GM23338 (cell line): ENCODE data around the gene DLG2. TPM values are rescaled to one million over a fixed set of nuclear protein-coding genes. Genes with fewer than 3 reads are reported as not detected.

Source experiments
- ATAC-seq: fragments of 200-7000 bp; cut with Tn5 transposase; 3 replicates; pipeline ENCODE4 v1.9.1; 2020
- DNase-seq: peaks from one replicate; pipeline ENCODE4 v3.0.0-alpha.2; 2015; ENCODE audit warnings: low spot score
- H2AFZ ChIP-seq: fragments of 200-600 bp; sonication (generic); 2 replicates; pipeline ENCODE4 v1.8.0; 2016; ENCODE audit warnings: antibody characterized with exemption, mild to moderate bottlenecking, moderate library complexity
- H3F3A ChIP-seq: fragments of 200-600 bp; sonication (generic); replicated peaks from 2 replicates; pipeline ENCODE4 v1.8.0; 2017; ENCODE audit warnings: antibody characterized with exemption, mixed run types, low read depth
- H3K27ac ChIP-seq: fragments of 200-600 bp; sonication (generic); 2 replicates; pipeline ENCODE4 v1.6.1; 2016; ENCODE audit warnings: low read depth
- H3K27me3 ChIP-seq: fragments of 200-600 bp; sonication (generic); 2 replicates; pipeline ENCODE4 v1.8.0; 2016; ENCODE audit warnings: mild to moderate bottlenecking, mixed run types, moderate library complexity; ENCODE audit not compliant: insufficient read depth
- H3K36me3 ChIP-seq: fragments of 200-600 bp; sonication (generic); 2 replicates; pipeline ENCODE4 v1.8.0; 2016; ENCODE audit warnings: mild to moderate bottlenecking; ENCODE audit not compliant: insufficient read depth
- H3K4me1 ChIP-seq: fragments of 200-600 bp; sonication (generic); 2 replicates; pipeline ENCODE4 v1.8.0; 2016; ENCODE audit warnings: mild to moderate bottlenecking, moderate library complexity; ENCODE audit not compliant: insufficient read depth
- H3K4me2 ChIP-seq: fragments of 200-600 bp; sonication (generic); 2 replicates; pipeline ENCODE4 v1.7.1; 2017; ENCODE audit warnings: mixed run types
- H3K4me3 ChIP-seq: fragments of 200-600 bp; sonication (generic); 2 replicates; pipeline ENCODE4 v1.6.1; 2016; ENCODE audit warnings: mixed run types
- H3K79me2 ChIP-seq: fragments of 200-600 bp; sonication (generic); replicated peaks from 2 replicates; pipeline ENCODE4 v1.8.0; 2017; ENCODE audit warnings: mild to moderate bottlenecking; ENCODE audit not compliant: insufficient read depth
- H3K9me2 ChIP-seq: fragments of 200-600 bp; sonication (generic); 2 replicates; pipeline ENCODE4 v1.8.0; 2017; ENCODE audit not compliant: insufficient read depth
- H4K20me1 ChIP-seq: fragments of 200-600 bp; sonication (generic); replicated peaks from 2 replicates; pipeline ENCODE4 v1.8.0; 2017; ENCODE audit warnings: mild to moderate bottlenecking; ENCODE audit not compliant: insufficient read depth
- H3K27ac Mint-ChIP-seq: 2 replicates; pipeline ENCODE4 v1.8.0; 2020; ENCODE audit warnings: inconsistent platforms, mild to moderate bottlenecking, moderate library complexity, mixed read lengths
- H3K27me3 Mint-ChIP-seq: 3 replicates; pipeline ENCODE4 v1.8.0; 2022; ENCODE audit warnings: low read depth, mild to moderate bottlenecking, moderate library complexity, mixed read lengths, inconsistent platforms; ENCODE audit not compliant: insufficient read depth, poor library complexity
- H3K36me3 Mint-ChIP-seq: 3 replicates; pipeline ENCODE4 v1.8.0; 2021; ENCODE audit warnings: low read depth, mild to moderate bottlenecking, inconsistent platforms, moderate library complexity, mixed read lengths
- H3K4me1 Mint-ChIP-seq: 3 replicates; pipeline ENCODE4 v1.8.0; 2020; ENCODE audit warnings: mild to moderate bottlenecking, inconsistent platforms, mixed read lengths
- H3K4me3 Mint-ChIP-seq: 3 replicates; pipeline ENCODE4 v1.8.0; 2021; ENCODE audit warnings: moderate library complexity, mild to moderate bottlenecking, inconsistent platforms, mixed read lengths
- H3K9me3 Mint-ChIP-seq: 3 replicates; pipeline ENCODE4 v1.8.0; 2020; ENCODE audit warnings: moderate library complexity, mild to moderate bottlenecking, inconsistent platforms, mixed read lengths
- CREB1 ChIP-seq: fragments of 250-450 bp; sonication (Bioruptor Pico); IDR thresholded peaks from 2 replicates; pipeline ENCODE4 v1.5.0; 2020; ENCODE audit warnings: low read depth, mild to moderate bottlenecking, moderate library complexity
- CTCF ChIP-seq, 2 experiments: fragments of 200-600 bp in 1 of 2; sonication (generic) in 1 of 2; conservative IDR thresholded peaks; 2 replicates each; pipeline versions ENCODE4 v1.5.1 to v1.6.1; 2016 to 2017; ENCODE audit warnings: antibody characterized with exemption in 2 of 2, low read depth in 2 of 2, mild to moderate bottlenecking in 2 of 2, moderate library complexity in 1 of 2
- EZH2 ChIP-seq: fragments of 200-600 bp; sonication (generic); IDR thresholded peaks from one replicate; pipeline ENCODE4 v1.8.0; 2017; ENCODE audit warnings: antibody characterized with exemption, mild to moderate bottlenecking, low read depth; ENCODE audit not compliant: unreplicated experiment
- EZH2phosphoT487 ChIP-seq: fragments of 200-600 bp; sonication (generic); IDR thresholded peaks from one replicate; pipeline ENCODE4 v1.8.1; 2018; ENCODE audit warnings: antibody characterized with exemption; ENCODE audit not compliant: unreplicated experiment
- JUNB ChIP-seq: IDR thresholded peaks from one replicate; pipeline ENCODE4 v1.6.1; 2016; ENCODE audit warnings: antibody characterized with exemption; ENCODE audit not compliant: unreplicated experiment
- NANOG ChIP-seq: IDR thresholded peaks from 2 replicates; pipeline ENCODE4 v1.6.1; 2016; ENCODE audit warnings: antibody characterized with exemption, borderline replicate concordance
- POLR2AphosphoS5 ChIP-seq: IDR thresholded peaks from 2 replicates; pipeline ENCODE4 v1.6.1; 2016; ENCODE audit warnings: antibody characterized with exemption, low read depth
- STAT1 ChIP-seq: IDR thresholded peaks from one replicate; pipeline ENCODE4 v1.6.1; 2016; ENCODE audit warnings: antibody characterized with exemption; ENCODE audit not compliant: unreplicated experiment
- ZNF114 ChIP-seq: fragments of 250-450 bp; sonication (Bioruptor Pico); IDR thresholded peaks from 2 replicates; pipeline ENCODE4 v1.5.0; 2020; ENCODE audit warnings: mild to moderate bottlenecking, moderate library complexity
- ZNF331 ChIP-seq: fragments of 250-450 bp; sonication (Bioruptor Pico); IDR thresholded peaks from 2 replicates; pipeline ENCODE4 v1.5.0; 2020; ENCODE audit warnings: low read depth, mild to moderate bottlenecking, moderate library complexity
- polyA plus RNA-seq: library from polyadenylated mRNA; unstranded; fragments of >200 nt; fragmentation: Nextera tagmentation; extraction: Ambion mirVana; gene quantifications from 2 replicates; pipeline ENCODE4 v1.2.1, GENCODE V29; 2016
- total RNA-seq: library from RNA; depleted of rRNA; stranded (reverse); fragments of >200 nt; shearing (Covaris generic); gene quantifications from 2 replicates; pipeline ENCODE4 v1.2.3, GENCODE V29; 2014
- TF ChIP-seq, protein P1 (sequence below): fragments of 250-450 bp; sonication (Bioruptor Pico); IDR thresholded peaks from 2 replicates; pipeline ENCODE4 v1.5.0; 2020; ENCODE audit warnings: mild to moderate bottlenecking, moderate library complexity
- TF ChIP-seq, protein P2 (sequence below): IDR thresholded peaks from one replicate; pipeline ENCODE4 v1.6.1; 2018; ENCODE audit warnings: antibody characterized with exemption; ENCODE audit not compliant: unreplicated experiment
- TF ChIP-seq, protein P3 (sequence below): IDR thresholded peaks from 2 replicates; pipeline ENCODE4 v1.6.1; 2016; ENCODE audit warnings: antibody characterized with exemption

The DLG2 gene
- total and polyA plus RNA-seq, 2 experiments from 2014 or later, result 19.8 to 21.5 TPM

GRCh38 chr11:84645988-84646694, 981.0 kb downstream of the DLG2 start:
- Mint-ChIP-seq H3K4me3 (no peak overlapping the region; the same call in 2 of the 3 replicates), H3K27me3 (peaks cover 4% of the 10 kb centered on the region), H3K9me3 (no peaks in the 10 kb centered on the region), H3K36me3 (no peaks in the 10 kb centered on the region), H3K4me1 (peaks cover 49% of the 10 kb centered on the region), H3K27ac (peak overlapping the region; percentile 83)
- ATAC-seq, result no peak
- H3K79me2 ChIP-seq, result no peaks in the 10 kb centered on the region
- TF ChIP-seq, protein P1, sequence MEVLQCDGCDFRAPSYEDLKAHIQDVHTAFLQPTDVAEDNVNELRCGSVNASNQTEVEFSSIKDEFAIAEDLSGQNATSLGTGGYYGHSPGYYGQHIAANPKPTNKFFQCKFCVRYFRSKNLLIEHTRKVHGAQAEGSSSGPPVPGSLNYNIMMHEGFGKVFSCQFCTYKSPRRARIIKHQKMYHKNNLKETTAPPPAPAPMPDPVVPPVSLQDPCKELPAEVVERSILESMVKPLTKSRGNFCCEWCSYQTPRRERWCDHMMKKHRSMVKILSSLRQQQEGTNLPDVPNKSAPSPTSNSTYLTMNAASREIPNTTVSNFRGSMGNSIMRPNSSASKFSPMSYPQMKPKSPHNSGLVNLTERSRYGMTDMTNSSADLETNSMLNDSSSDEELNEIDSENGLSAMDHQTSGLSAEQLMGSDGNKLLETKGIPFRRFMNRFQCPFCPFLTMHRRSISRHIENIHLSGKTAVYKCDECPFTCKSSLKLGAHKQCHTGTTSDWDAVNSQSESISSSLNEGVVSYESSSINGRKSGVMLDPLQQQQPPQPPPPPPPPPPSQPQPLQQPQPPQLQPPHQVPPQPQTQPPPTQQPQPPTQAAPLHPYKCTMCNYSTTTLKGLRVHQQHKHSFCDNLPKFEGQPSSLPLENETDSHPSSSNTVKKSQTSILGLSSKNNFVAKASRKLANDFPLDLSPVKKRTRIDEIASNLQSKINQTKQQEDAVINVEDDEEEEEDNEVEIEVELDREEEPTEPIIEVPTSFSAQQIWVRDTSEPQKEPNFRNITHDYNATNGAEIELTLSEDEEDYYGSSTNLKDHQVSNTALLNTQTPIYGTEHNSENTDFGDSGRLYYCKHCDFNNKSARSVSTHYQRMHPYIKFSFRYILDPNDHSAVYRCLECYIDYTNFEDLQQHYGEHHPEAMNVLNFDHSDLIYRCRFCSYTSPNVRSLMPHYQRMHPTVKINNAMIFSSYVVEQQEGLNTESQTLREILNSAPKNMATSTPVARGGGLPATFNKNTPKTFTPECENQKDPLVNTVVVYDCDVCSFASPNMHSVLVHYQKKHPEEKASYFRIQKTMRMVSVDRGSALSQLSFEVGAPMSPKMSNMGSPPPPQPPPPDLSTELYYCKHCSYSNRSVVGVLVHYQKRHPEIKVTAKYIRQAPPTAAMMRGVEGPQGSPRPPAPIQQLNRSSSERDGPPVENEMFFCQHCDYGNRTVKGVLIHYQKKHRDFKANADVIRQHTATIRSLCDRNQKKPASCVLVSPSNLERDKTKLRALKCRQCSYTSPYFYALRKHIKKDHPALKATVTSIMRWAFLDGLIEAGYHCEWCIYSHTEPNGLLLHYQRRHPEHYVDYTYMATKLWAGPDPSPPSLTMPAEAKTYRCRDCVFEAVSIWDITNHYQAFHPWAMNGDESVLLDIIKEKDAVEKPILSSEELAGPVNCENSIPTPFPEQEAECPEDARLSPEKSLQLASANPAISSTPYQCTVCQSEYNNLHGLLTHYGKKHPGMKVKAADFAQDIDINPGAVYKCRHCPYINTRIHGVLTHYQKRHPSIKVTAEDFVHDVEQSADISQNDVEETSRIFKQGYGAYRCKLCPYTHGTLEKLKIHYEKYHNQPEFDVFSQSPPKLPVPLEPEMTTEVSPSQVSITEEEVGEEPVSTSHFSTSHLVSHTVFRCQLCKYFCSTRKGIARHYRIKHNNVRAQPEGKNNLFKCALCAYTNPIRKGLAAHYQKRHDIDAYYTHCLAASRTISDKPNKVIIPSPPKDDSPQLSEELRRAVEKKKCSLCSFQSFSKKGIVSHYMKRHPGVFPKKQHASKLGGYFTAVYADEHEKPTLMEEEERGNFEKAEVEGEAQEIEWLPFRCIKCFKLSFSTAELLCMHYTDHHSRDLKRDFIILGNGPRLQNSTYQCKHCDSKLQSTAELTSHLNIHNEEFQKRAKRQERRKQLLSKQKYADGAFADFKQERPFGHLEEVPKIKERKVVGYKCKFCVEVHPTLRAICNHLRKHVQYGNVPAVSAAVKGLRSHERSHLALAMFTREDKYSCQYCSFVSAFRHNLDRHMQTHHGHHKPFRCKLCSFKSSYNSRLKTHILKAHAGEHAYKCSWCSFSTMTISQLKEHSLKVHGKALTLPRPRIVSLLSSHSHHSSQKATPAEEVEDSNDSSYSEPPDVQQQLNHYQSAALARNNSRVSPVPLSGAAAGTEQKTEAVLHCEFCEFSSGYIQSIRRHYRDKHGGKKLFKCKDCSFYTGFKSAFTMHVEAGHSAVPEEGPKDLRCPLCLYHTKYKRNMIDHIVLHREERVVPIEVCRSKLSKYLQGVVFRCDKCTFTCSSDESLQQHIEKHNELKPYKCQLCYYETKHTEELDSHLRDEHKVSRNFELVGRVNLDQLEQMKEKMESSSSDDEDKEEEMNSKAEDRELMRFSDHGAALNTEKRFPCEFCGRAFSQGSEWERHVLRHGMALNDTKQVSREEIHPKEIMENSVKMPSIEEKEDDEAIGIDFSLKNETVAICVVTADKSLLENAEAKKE (CRISPR knock-in tag), result no peak
- TF ChIP-seq, protein P2, sequence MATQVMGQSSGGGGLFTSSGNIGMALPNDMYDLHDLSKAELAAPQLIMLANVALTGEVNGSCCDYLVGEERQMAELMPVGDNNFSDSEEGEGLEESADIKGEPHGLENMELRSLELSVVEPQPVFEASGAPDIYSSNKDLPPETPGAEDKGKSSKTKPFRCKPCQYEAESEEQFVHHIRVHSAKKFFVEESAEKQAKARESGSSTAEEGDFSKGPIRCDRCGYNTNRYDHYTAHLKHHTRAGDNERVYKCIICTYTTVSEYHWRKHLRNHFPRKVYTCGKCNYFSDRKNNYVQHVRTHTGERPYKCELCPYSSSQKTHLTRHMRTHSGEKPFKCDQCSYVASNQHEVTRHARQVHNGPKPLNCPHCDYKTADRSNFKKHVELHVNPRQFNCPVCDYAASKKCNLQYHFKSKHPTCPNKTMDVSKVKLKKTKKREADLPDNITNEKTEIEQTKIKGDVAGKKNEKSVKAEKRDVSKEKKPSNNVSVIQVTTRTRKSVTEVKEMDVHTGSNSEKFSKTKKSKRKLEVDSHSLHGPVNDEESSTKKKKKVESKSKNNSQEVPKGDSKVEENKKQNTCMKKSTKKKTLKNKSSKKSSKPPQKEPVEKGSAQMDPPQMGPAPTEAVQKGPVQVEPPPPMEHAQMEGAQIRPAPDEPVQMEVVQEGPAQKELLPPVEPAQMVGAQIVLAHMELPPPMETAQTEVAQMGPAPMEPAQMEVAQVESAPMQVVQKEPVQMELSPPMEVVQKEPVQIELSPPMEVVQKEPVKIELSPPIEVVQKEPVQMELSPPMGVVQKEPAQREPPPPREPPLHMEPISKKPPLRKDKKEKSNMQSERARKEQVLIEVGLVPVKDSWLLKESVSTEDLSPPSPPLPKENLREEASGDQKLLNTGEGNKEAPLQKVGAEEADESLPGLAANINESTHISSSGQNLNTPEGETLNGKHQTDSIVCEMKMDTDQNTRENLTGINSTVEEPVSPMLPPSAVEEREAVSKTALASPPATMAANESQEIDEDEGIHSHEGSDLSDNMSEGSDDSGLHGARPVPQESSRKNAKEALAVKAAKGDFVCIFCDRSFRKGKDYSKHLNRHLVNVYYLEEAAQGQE, result no peak
- TF ChIP-seq CREB1 (CRISPR knock-in tag), result no peak
- TF ChIP-seq, protein P3, sequence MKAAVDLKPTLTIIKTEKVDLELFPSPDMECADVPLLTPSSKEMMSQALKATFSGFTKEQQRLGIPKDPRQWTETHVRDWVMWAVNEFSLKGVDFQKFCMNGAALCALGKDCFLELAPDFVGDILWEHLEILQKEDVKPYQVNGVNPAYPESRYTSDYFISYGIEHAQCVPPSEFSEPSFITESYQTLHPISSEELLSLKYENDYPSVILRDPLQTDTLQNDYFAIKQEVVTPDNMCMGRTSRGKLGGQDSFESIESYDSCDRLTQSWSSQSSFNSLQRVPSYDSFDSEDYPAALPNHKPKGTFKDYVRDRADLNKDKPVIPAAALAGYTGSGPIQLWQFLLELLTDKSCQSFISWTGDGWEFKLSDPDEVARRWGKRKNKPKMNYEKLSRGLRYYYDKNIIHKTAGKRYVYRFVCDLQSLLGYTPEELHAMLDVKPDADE, result no peak
- no peak for TF ChIP-seq ZNF114 (CRISPR knock-in tag)
- no peak for TF ChIP-seq JUNB
- TF ChIP-seq CTCF (conservative IDR thresholded peaks at IDR 0.05; ENCODE audit: low read depth in 2 of 2), result no peak
- TF ChIP-seq EZH2phosphoT487, result no peak
- TF ChIP-seq POLR2AphosphoS5, result no peak
- TF ChIP-seq STAT1, result no peak
- no peak for TF ChIP-seq NANOG
- no peak for TF ChIP-seq EZH2
- TF ChIP-seq ZNF331 (CRISPR knock-in tag), result no peak
- H3F3A ChIP-seq, result no peaks in the 10 kb centered on the region
- H2AFZ ChIP-seq, result no peak overlapping the region
- H3K36me3 ChIP-seq, result no peaks in the 10 kb centered on the region
- H3K9me2 ChIP-seq, result peaks cover 3% of the 10 kb centered on the region; the same call in 1 of the 2 replicates
- no peaks in the 10 kb centered on the region for H4K20me1 ChIP-seq
- peak overlapping the region; percentile 12 for H3K4me2 ChIP-seq
- H3K4me3 ChIP-seq, result no peak overlapping the region
- no peaks in the 10 kb centered on the region for H3K27me3 ChIP-seq
- 0 out of 2 replicates have a peak overlapping the region, but pooled peaks have one; percentile 17 for H3K27ac ChIP-seq
- no peak for DNase-seq
- peaks cover 42% of the 10 kb centered on the region for H3K4me1 ChIP-seq
